Endothelial cell of umbilical vein (primary cell): ENCODE results near the gene SBK1. TPM values are rescaled to one million over a fixed set of nuclear protein-coding genes. Genes with fewer than 3 reads are reported as not detected.

Experiments used
- BruUV-seq: library from RNA; stranded (reverse); fragments of 400-500 nt; replicated peaks from 2 replicates; lab custom pipeline; 2021; lab: Mats Ljungman, UMichigan
- CTCF ChIA-PET: fragments of 300-600, 350-600 bp; sonication (Branson Sonifier 250); formaldehyde crosslinking; loops from one replicate; lab custom pipeline; 2021; ENCODE audit warnings: antibody characterized with exemption, inconsistent platforms; lab: Charles Lee
- POLR2A ChIA-PET: fragments of 300-600, 350-600 bp; sonication (Branson Sonifier 250); formaldehyde crosslinking; loops from one replicate; lab custom pipeline; 2021; ENCODE audit warnings: antibody characterized with exemption, inconsistent platforms; lab: Charles Lee
- DNase-seq: peaks from one replicate; pipeline ENCODE4 v3.0.0-alpha.2; 2011; ENCODE audit warnings: low read depth, low spot score
- FAIRE-seq: peaks from 2 replicates; lab custom pipeline; 2011; peaks lifted over from hg19 to GRCh38; lab: Jason Lieb, UNC
- H2AFZ ChIP-seq: 2 replicates; pipeline ENCODE4 v1.6.0; 2012; ENCODE audit warnings: low read depth, low read length, control low read depth, inconsistent platforms
- H3K27ac ChIP-seq: 2 replicates; pipeline ENCODE4 v1.5.1; 2011; ENCODE audit warnings: low read depth, mild to moderate bottlenecking, control low read depth, low read length, moderate library complexity; ENCODE audit not compliant: insufficient read depth
- H3K27me3 ChIP-seq, 2 experiments: 2 replicates each; pipeline versions ENCODE4 v1.6.0 to v1.6.1; 2011; ENCODE audit warnings: low read length in 2 of 2, mixed read lengths in 1 of 2; ENCODE audit not compliant: control insufficient read depth in 2 of 2, insufficient read depth in 2 of 2
- H3K36me3 ChIP-seq, 2 experiments: 2 replicates in 1 of 2; 3 replicates in 1 of 2; pipeline ENCODE4 v1.5.1; 2011; ENCODE audit warnings: low read length in 2 of 2, mild to moderate bottlenecking in 1 of 2, moderate library complexity in 1 of 2; ENCODE audit not compliant: control insufficient read depth in 2 of 2, insufficient read depth in 2 of 2; ENCODE audit errors: extremely low read depth in 1 of 2
- H3K4me1 ChIP-seq: 3 replicates; pipeline ENCODE4 v1.5.1; 2011; ENCODE audit warnings: mild to moderate bottlenecking, low read length; ENCODE audit not compliant: control insufficient read depth, insufficient read depth; ENCODE audit errors: extremely low read depth
- H3K4me2 ChIP-seq: 2 replicates; pipeline ENCODE4 v1.6.1; 2011; ENCODE audit warnings: low read length, control low read depth, mixed read lengths; ENCODE audit not compliant: insufficient read depth
- H3K4me3 ChIP-seq, 3 experiments: fragments of 200-600 bp in 1 of 3; sonication (generic), shearing (Covaris generic) in 1 of 3; replicated peaks in 1 of 3; 2 replicates each; pipeline ENCODE4 v1.5.1; 2011 to 2016; ENCODE audit warnings: control low read depth in 3 of 3, low read length in 3 of 3, mild to moderate bottlenecking in 2 of 3, inconsistent platforms in 1 of 3, low read depth in 1 of 3, moderate library complexity in 1 of 3; ENCODE audit not compliant: insufficient read depth in 1 of 3
- H3K79me2 ChIP-seq: 2 replicates; pipeline ENCODE4 v1.6.0; 2012; ENCODE audit warnings: low read length, inconsistent platforms; ENCODE audit not compliant: control insufficient read depth, insufficient read depth
- H3K9ac ChIP-seq: replicated peaks from 2 replicates; pipeline ENCODE3; 2011; ENCODE audit warnings: low read length, control low read depth; ENCODE audit not compliant: insufficient read depth; ENCODE audit errors: extremely low read depth
- H3K9me1 ChIP-seq: replicated peaks from 3 replicates; pipeline ENCODE4 v1.6.0; 2011; ENCODE audit warnings: mild to moderate bottlenecking, low read length; ENCODE audit not compliant: control insufficient read depth, insufficient read depth; ENCODE audit errors: extremely low read depth
- H3K9me3 ChIP-seq: replicated peaks from 2 replicates; pipeline ENCODE4 v1.5.1; 2012; ENCODE audit warnings: low read length, inconsistent platforms; ENCODE audit not compliant: control insufficient read depth, insufficient read depth
- H4K20me1 ChIP-seq: replicated peaks from 2 replicates; pipeline ENCODE3; 2011; ENCODE audit warnings: mild to moderate bottlenecking, low read length; ENCODE audit not compliant: control insufficient read depth, insufficient read depth; ENCODE audit errors: extremely low read depth
- EZH2 ChIP-seq: IDR thresholded peaks from 2 replicates; pipeline ENCODE4 v1.6.1; 2012; ENCODE audit warnings: borderline replicate concordance, low read depth, mild to moderate bottlenecking, moderate library complexity, low read length, inconsistent platforms; ENCODE audit not compliant: severe bottlenecking
- FOS ChIP-seq: IDR thresholded peaks from 2 replicates; pipeline ENCODE4 v1.6.1; 2011; ENCODE audit warnings: mild to moderate bottlenecking, low read length, moderate library complexity, borderline replicate concordance; ENCODE audit not compliant: insufficient read depth
- GATA2 ChIP-seq: IDR thresholded peaks from 2 replicates; pipeline ENCODE4 v1.7.0; 2011; ENCODE audit warnings: low read depth, mild to moderate bottlenecking, moderate library complexity, mixed read lengths, low read length; ENCODE audit not compliant: insufficient read length, insufficient read depth
- JUN ChIP-seq: IDR thresholded peaks from 2 replicates; pipeline ENCODE4 v1.6.1; 2011; ENCODE audit warnings: borderline replicate concordance, low read depth; ENCODE audit not compliant: insufficient read length, insufficient read depth
- MYC ChIP-seq: IDR thresholded peaks from one replicate; pipeline ENCODE4 v1.6.1; 2011; ENCODE audit warnings: mild to moderate bottlenecking, low read depth, low read length
- POLR2A ChIP-seq: IDR thresholded peaks from 2 replicates; pipeline ENCODE4 v1.6.1; 2012; ENCODE audit warnings: low read depth, mild to moderate bottlenecking, control low read depth, low read length
- POLR2AphosphoS5 ChIP-seq: IDR thresholded peaks from 2 replicates; pipeline ENCODE4 v1.6.1; 2012; ENCODE audit warnings: low read depth, mild to moderate bottlenecking, control low read depth, low read length, moderate library complexity; ENCODE audit not compliant: insufficient read depth
- dilution Hi-C: fragments of 300-500 bp; cut with MboI; formaldehyde crosslinking; loops from one replicate; pipeline ENCODE4 v1.15.0; 2019; ENCODE audit warnings: low sequenced_read_pairs; ENCODE audit not compliant: extremely low pct_ligation_motif_present
- intact Hi-C: fragments of 100-400 bp; cut with micrococcal nuclease; formaldehyde crosslinking; loops from one replicate; pipeline ENCODE4 v1.10.0; 2022
- polyA plus RNA-seq, 4 experiments: library from polyadenylated mRNA; depleted of rRNA in 3 of 4; stranded (reverse) in 3 of 4; unstranded in 1 of 4; fragments of >200 nt; gene quantifications; 2 replicates each; pipeline versions ENCODE4 v1.2.1 to v1.2.3, GENCODE V29; 2011 to 2012; ENCODE audit warnings: missing spikeins in 1 of 4
- total RNA-seq: library from RNA; stranded (reverse); gene quantifications from 2 replicates; pipeline ENCODE4 v1.2.3, GENCODE V29; 2021
- TF ChIP-seq, protein P1 (sequence below), 2 donors: IDR thresholded peaks; 1 replicate in 1 of 2; 2 replicates in 1 of 2; pipeline ENCODE4 v1.5.1; 2011; ENCODE audit warnings: low read length in 2 of 2, mild to moderate bottlenecking in 2 of 2, moderate library complexity in 2 of 2, control low read depth in 1 of 2, inconsistent platforms in 1 of 2, low read depth in 1 of 2; ENCODE audit not compliant: insufficient read depth in 1 of 2; ENCODE audit errors: extremely low read depth in 1 of 2
- TF ChIP-seq, protein P2 (sequence below): IDR thresholded peaks from 2 replicates; pipeline ENCODE4 v1.6.1; 2011; ENCODE audit not compliant: insufficient read depth, insufficient read length

The SBK1 gene
- total and polyA plus RNA-seq, 2 donors (not counting 3 experiments of a cell fraction or from before 2014, with no cell fraction given), result 0.19 to 0.51 TPM

DNA sequence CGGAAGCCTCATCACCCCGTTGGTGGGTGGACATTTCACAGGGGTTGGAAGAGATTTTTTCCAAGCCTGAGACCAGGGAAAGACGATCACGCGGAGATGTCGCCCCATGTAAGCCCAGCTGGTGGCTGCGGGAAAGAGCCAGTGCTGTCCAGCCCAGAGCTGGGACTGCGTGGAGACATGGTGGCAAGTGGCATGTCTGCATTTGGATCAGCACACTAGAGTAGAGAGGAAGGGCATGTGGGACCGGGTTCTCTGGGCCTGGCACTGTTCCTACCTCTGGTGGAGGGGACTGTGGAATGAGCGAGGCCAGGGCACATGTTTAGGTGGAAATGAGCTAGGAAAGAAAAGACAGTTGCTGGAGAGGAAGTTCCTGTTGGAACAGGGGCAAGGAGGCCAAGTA, 20.0 kb downstream of the SBK1 start:
- Histone ChIP-seq H4K20me1 (no peaks in the 10 kb centered on the region), H3K79me2 (no peaks in the 10 kb centered on the region), H3K4me3 (no peak overlapping the region), H3K4me2 (no peak overlapping the region), H3K36me3 (no peaks in the 10 kb centered on the region), H3K9me3 (no peaks in the 10 kb centered on the region), H3K27ac (no peak overlapping the region), H2AFZ (no peak overlapping the region), H3K4me1 (no peaks in the 10 kb centered on the region), H3K9me1 (no peaks in the 10 kb centered on the region), H3K9ac (no peak overlapping the region), H3K27me3 (no peaks in the 10 kb centered on the region)
- intact Hi-C loops (no loop called here), dilution Hi-C loops (no loop called here)
- TF ChIP-seq GATA2, result no peak
- TF ChIP-seq, protein P1, sequence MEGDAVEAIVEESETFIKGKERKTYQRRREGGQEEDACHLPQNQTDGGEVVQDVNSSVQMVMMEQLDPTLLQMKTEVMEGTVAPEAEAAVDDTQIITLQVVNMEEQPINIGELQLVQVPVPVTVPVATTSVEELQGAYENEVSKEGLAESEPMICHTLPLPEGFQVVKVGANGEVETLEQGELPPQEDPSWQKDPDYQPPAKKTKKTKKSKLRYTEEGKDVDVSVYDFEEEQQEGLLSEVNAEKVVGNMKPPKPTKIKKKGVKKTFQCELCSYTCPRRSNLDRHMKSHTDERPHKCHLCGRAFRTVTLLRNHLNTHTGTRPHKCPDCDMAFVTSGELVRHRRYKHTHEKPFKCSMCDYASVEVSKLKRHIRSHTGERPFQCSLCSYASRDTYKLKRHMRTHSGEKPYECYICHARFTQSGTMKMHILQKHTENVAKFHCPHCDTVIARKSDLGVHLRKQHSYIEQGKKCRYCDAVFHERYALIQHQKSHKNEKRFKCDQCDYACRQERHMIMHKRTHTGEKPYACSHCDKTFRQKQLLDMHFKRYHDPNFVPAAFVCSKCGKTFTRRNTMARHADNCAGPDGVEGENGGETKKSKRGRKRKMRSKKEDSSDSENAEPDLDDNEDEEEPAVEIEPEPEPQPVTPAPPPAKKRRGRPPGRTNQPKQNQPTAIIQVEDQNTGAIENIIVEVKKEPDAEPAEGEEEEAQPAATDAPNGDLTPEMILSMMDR (IDR thresholded peaks at IDR 0.05; ENCODE audit: extremely low read depth in 1 of 2, insufficient read depth in 1 of 2, low read depth in 1 of 2, low read length in 2 of 2), result no peak
- no peak for TF ChIP-seq POLR2AphosphoS5
- TF ChIP-seq, protein P2, sequence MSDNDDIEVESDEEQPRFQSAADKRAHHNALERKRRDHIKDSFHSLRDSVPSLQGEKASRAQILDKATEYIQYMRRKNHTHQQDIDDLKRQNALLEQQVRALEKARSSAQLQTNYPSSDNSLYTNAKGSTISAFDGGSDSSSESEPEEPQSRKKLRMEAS, result no peak
- no peak for TF ChIP-seq JUN
- DNase-seq, result no peak
- ChIA-PET CTCF (interaction anchor here (1.1 to 2.0 kb wide), 2 partner anchors 9 to 35 kb away, joined by 3 to 10 read pairs; no protein-coding TSS in a partner anchor), POLR2A (no interaction called here)
- BruUV-seq, result no TSS peak
- FAIRE-seq, result no peak

DNA sequence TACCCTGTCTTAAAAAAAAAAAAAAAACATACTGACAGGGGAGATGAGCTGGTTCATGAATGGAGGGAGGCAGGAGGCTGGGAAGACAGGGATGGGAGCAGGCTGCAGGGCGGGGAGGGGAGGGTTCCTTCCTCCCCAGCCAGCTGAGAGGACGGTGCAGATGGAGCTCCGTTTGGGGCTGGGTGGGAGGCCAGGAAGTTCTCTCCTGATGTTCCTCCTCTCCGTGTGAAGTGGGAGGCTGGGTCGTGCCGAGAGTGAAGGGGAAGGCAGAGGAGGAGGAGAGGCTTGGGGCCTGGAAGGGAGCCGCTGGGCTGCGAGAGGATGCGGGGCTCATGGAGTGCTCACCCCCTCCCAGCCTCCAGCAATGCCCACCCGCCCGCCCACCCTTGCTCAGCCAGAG, 21.3 kb downstream of the SBK1 start:
- TF ChIP-seq POLR2AphosphoS5 (no peak), MYC (no peak), GATA2 (no peak), POLR2A (no peak), JUN (no peak), EZH2 (no peak), FOS (no peak)
- TF ChIP-seq, protein P1 (IDR thresholded peaks at IDR 0.05; ENCODE audit: extremely low read depth in 1 of 2, insufficient read depth in 1 of 2, low read depth in 1 of 2, low read length in 2 of 2), result no peak
- TF ChIP-seq, protein P2, result no peak
- FAIRE-seq (no peak), DNase-seq (no peak)
- no peak overlapping the region for H3K4me2 ChIP-seq
- intact Hi-C loops (no loop called here), dilution Hi-C loops (no loop called here)
- no peak overlapping the region for H3K9ac ChIP-seq
- ChIA-PET CTCF (interaction anchor here (1.1 to 1.2 kb wide), 2 partner anchors 35 to 37 kb away, joined by 3 to 5 read pairs; no protein-coding TSS in a partner anchor), POLR2A (no interaction called here)
- H3K27ac ChIP-seq, result no peak overlapping the region
- H3K9me1 ChIP-seq, result no peaks in the 10 kb centered on the region
- no peaks in the 10 kb centered on the region for H3K9me3 ChIP-seq
- no peaks in the 10 kb centered on the region for H3K27me3 ChIP-seq
- BruUV-seq, result no TSS peak
- no peaks in the 10 kb centered on the region for H4K20me1 ChIP-seq
- H2AFZ ChIP-seq, result no peak overlapping the region
- H3K4me3 ChIP-seq, result no peak overlapping the region
- no peaks in the 10 kb centered on the region for H3K4me1 ChIP-seq
- H3K36me3 ChIP-seq, result no peaks in the 10 kb centered on the region
- no peaks in the 10 kb centered on the region for H3K79me2 ChIP-seq
